Astrocyte (in vitro differentiated cells and primary cell): Measurements from ENCODE around the gene KRAS. TPM values are rescaled to one million over a fixed set of nuclear protein-coding genes. Genes with fewer than 3 reads are reported as not detected.

ENCODE experiments used
- DNase-seq: peaks from one replicate; pipeline ENCODE4 v3.0.0-alpha.2; 2010; ENCODE audit warnings: low read depth
- FAIRE-seq: peaks from 2 replicates; lab custom pipeline; 2011; peaks lifted over from hg19 to GRCh38; lab: Jason Lieb, UNC
- H2AFZ ChIP-seq: 2 replicates; pipeline ENCODE4 v1.6.0; 2012; ENCODE audit warnings: low read depth, low read length, inconsistent platforms
- H3K27ac ChIP-seq: 2 replicates; pipeline ENCODE4 v1.5.1; 2011; ENCODE audit warnings: low read depth, low read length, inconsistent platforms
- H3K27me3 ChIP-seq: 2 replicates; pipeline ENCODE4 v1.6.0; 2011; ENCODE audit warnings: low read length, inconsistent platforms; ENCODE audit not compliant: insufficient read depth
- H3K36me3 ChIP-seq: 2 replicates; pipeline ENCODE4 v1.5.1; 2011; ENCODE audit warnings: low read length, inconsistent platforms; ENCODE audit not compliant: insufficient read depth
- H3K4me1 ChIP-seq: 2 replicates; pipeline ENCODE4 v1.5.1; 2011; ENCODE audit warnings: low read length, inconsistent platforms; ENCODE audit not compliant: insufficient read depth
- H3K4me2 ChIP-seq: 2 replicates; pipeline ENCODE4 v1.6.0; 2012; ENCODE audit warnings: low read length, inconsistent platforms
- H3K4me3 ChIP-seq: 2 replicates; pipeline ENCODE4 v1.5.1; 2011; ENCODE audit warnings: low read depth, mild to moderate bottlenecking, low read length, inconsistent platforms; ENCODE audit not compliant: insufficient read depth
- H3K79me2 ChIP-seq: 2 replicates; pipeline ENCODE4 v1.6.0; 2012; ENCODE audit warnings: mild to moderate bottlenecking, low read length, inconsistent platforms; ENCODE audit not compliant: insufficient read depth
- H3K9ac ChIP-seq: 2 replicates; pipeline ENCODE4 v1.6.0; 2012; ENCODE audit warnings: mild to moderate bottlenecking, low read length, inconsistent platforms
- H3K9me3 ChIP-seq: 2 replicates; pipeline ENCODE4 v1.5.1; 2012; ENCODE audit warnings: low read depth, mild to moderate bottlenecking, low read length, inconsistent platforms; ENCODE audit not compliant: insufficient read depth
- H4K20me1 ChIP-seq: 2 replicates; pipeline ENCODE4 v1.6.0; 2012; ENCODE audit warnings: low read length, inconsistent platforms; ENCODE audit not compliant: insufficient read depth
- H3K27ac Mint-ChIP-seq: one replicate; pipeline ENCODE4 v1.8.0; 2021; ENCODE audit warnings: mild to moderate bottlenecking, mixed read lengths; ENCODE audit not compliant: unreplicated experiment
- H3K27me3 Mint-ChIP-seq: one replicate; pipeline ENCODE4 v1.8.0; 2021; ENCODE audit warnings: low read depth, mixed read lengths; ENCODE audit not compliant: unreplicated experiment
- H3K36me3 Mint-ChIP-seq: one replicate; pipeline ENCODE4 v1.8.0; 2021; ENCODE audit warnings: low read depth, mixed read lengths; ENCODE audit not compliant: unreplicated experiment
- H3K4me1 Mint-ChIP-seq: one replicate; pipeline ENCODE4 v1.8.0; 2021; ENCODE audit warnings: low read depth, mixed read lengths; ENCODE audit not compliant: unreplicated experiment
- H3K4me3 Mint-ChIP-seq: one replicate; pipeline ENCODE4 v1.8.0; 2021; ENCODE audit warnings: mild to moderate bottlenecking, moderate library complexity, mixed read lengths; ENCODE audit not compliant: unreplicated experiment
- H3K9me3 Mint-ChIP-seq: one replicate; pipeline ENCODE4 v1.8.0; 2021; ENCODE audit warnings: mild to moderate bottlenecking, mixed read lengths; ENCODE audit not compliant: unreplicated experiment
- CTCF ChIP-seq: IDR thresholded peaks from 2 replicates; pipeline ENCODE4 v1.5.1; 2011; ENCODE audit warnings: low read depth, mild to moderate bottlenecking, inconsistent platforms, low read length, moderate library complexity; ENCODE audit not compliant: insufficient read depth
- EZH2 ChIP-seq: IDR thresholded peaks from 2 replicates; pipeline ENCODE4 v1.6.1; 2012; ENCODE audit warnings: mild to moderate bottlenecking, low read length, inconsistent platforms; ENCODE audit not compliant: insufficient read depth
- total RNA-seq: library from RNA; stranded (reverse); gene quantifications from 2 replicates; pipeline ENCODE4 v1.2.1, GENCODE V29; 2021

Gene KRAS
- total RNA-seq, 1 donor from 2014 or later, result 40.3 TPM

- Histone ChIP-seq H3K36me3 (no peaks in the 10 kb centered on the region), H3K27me3 (no peaks in the 10 kb centered on the region), H3K9me3 (no peaks in the 10 kb centered on the region), H3K27ac (no peak overlapping the region), H2AFZ (no peak overlapping the region), H3K4me2 (no peak overlapping the region), H3K4me1 (no peaks in the 10 kb centered on the region), H3K79me2 (no peaks in the 10 kb centered on the region), H4K20me1 (no peaks in the 10 kb centered on the region), H3K4me3 (no peak overlapping the region), H3K9ac (no peak overlapping the region)
- Mint-ChIP-seq H3K4me3 (no peak overlapping the region), H3K27ac (no peak overlapping the region), H3K4me1 (peaks cover 20% of the 10 kb centered on the region), H3K9me3 (peaks cover 2% of the 10 kb centered on the region), H3K27me3 (no peaks in the 10 kb centered on the region), H3K36me3 (no peaks in the 10 kb centered on the region)
- DNase-seq (no peak), FAIRE-seq (no peak)
- TF ChIP-seq CTCF, result no peak
- no peak for TF ChIP-seq EZH2
Measured at GRCh38 chr12:25256826-25257225, 6.1 kb upstream of the KRAS start.

DNA sequence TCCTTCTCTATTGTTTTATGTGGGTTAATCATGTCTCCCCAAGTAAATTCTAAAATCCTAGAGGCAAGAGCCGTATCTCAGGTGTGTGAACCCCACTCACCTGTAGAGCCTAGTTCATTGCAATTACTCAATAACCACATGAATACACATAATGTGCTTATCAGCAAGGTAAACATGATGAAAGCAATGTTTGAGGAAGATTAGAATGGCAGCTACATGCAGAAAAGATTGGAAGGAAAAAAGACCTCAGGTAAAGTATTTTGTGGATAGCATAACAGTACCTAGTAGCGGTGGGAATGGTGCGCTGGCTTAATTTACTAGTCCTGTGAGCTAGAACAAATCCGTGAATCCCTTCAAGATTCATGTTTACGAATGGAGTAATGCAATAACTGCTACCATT, 5.3 kb upstream of the KRAS start:
- H3K9ac ChIP-seq, result no peak overlapping the region
- H3K4me2 ChIP-seq, result no peak overlapping the region
- TF ChIP-seq CTCF, result no peak
- TF ChIP-seq EZH2, result no peak
- no peaks in the 10 kb centered on the region for H3K4me1 ChIP-seq
- H3K9me3 ChIP-seq, result no peaks in the 10 kb centered on the region
- H3K4me3 ChIP-seq, result no peak overlapping the region
- no peak overlapping the region for H2AFZ ChIP-seq
- no peak for FAIRE-seq
- H3K27ac ChIP-seq, result no peak overlapping the region
- Mint-ChIP-seq H3K4me1 (peaks cover 23% of the 10 kb centered on the region), H3K4me3 (no peak overlapping the region), H3K9me3 (peaks cover 2% of the 10 kb centered on the region), H3K27ac (no peak overlapping the region), H3K36me3 (no peaks in the 10 kb centered on the region), H3K27me3 (no peaks in the 10 kb centered on the region)
- no peaks in the 10 kb centered on the region for H4K20me1 ChIP-seq
- H3K36me3 ChIP-seq, result no peaks in the 10 kb centered on the region
- DNase-seq, result no peak
- no peaks in the 10 kb centered on the region for H3K79me2 ChIP-seq
- no peaks in the 10 kb centered on the region for H3K27me3 ChIP-seq

DNA sequence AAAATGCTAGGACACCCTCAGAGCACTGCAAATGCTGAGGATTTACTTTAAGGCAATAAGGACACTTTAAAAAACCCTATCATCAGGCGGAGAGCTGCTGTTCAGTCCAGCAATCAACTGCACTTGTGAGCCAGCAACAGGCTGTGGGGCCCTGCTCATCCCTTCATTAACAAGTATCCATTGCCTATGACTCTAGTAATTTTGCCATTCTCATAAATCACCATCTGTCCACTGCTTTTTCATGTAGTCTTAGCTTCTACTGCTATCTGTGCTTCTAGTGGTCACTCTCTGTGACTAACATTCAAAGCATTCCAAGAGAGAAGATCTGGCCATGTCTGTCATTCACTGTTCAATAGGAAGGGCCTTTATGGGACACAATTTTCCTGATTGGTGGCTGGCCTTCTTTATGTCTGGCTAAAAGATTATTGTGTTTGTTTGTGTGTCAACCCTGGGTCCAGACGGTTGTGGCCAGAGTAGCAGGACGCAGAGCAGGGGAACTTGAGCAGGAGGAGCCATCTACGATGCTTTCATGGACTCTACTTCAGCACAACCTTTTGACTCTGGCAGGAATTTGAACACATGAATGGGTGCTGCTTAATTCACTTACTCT, 3.6 kb upstream of the KRAS start:
- Mint-ChIP-seq H3K9me3 (no peaks in the 10 kb centered on the region), H3K4me1 (peaks cover 26% of the 10 kb centered on the region), H3K27ac (peak overlapping the region; percentile 56), H3K27me3 (no peaks in the 10 kb centered on the region), H3K4me3 (no peak overlapping the region), H3K36me3 (no peaks in the 10 kb centered on the region)
- no peak overlapping the region for H3K27ac ChIP-seq
- peaks cover 7% of the 10 kb centered on the region for H4K20me1 ChIP-seq
- FAIRE-seq, result no peak
- H3K9me3 ChIP-seq, result no peaks in the 10 kb centered on the region
- peaks cover 8% of the 10 kb centered on the region for H3K79me2 ChIP-seq
- H3K27me3 ChIP-seq, result no peaks in the 10 kb centered on the region
- peaks cover 7% of the 10 kb centered on the region for H3K4me1 ChIP-seq
- no peak for TF ChIP-seq EZH2
- no peak for TF ChIP-seq CTCF
- H2AFZ ChIP-seq, result no peak overlapping the region
- H3K4me3 ChIP-seq, result no peak overlapping the region
- H3K9ac ChIP-seq, result no peak overlapping the region
- DNase-seq, result peak; percentile 36
- no peak overlapping the region for H3K4me2 ChIP-seq
- H3K36me3 ChIP-seq, result no peaks in the 10 kb centered on the region
